ENCODE data around the gene CST5. TPM values are rescaled to one million over a fixed set of nuclear protein-coding genes. Genes with fewer than 3 reads are reported as not detected.
"Not testable (repeated sequence)": the region's sequence is repeated elsewhere in the genome, so short reads cannot be mapped to it uniquely, and the experiment has no call there.

Gene CST5
- total RNA-seq, 1 donor from 2014 or later: not detected

GRCh38 chr20:23879811-23880374, 345 bp upstream of the CST5 start:
- no peak overlapping the region for H3K4me3 Mint-ChIP-seq (ENCODE audit: unreplicated experiment)
- H3K4me1 Mint-ChIP-seq (ENCODE audit: low read depth): peaks cover 8% of the 10 kb centered on the region
- no peak for DNase-seq (ENCODE audit: low spot score)
- H3K27me3 Mint-ChIP-seq (ENCODE audit: low read depth): peaks cover 9% of the 10 kb centered on the region
- no peaks in the 10 kb centered on the region for H3K36me3 Mint-ChIP-seq (ENCODE audit: low read depth)
- H3K27ac Mint-ChIP-seq (ENCODE audit: unreplicated experiment): no peak overlapping the region
- TF ChIP-seq CTCF (IDR thresholded peaks at IDR 0.05): no peak
- H3K9me3 Mint-ChIP-seq (ENCODE audit: low read depth): no peaks in the 10 kb centered on the region

- no peak for TF ChIP-seq CTCF (IDR thresholded peaks at IDR 0.05)
- H3K4me3 Mint-ChIP-seq (ENCODE audit: unreplicated experiment): no peak overlapping the region
- no peak overlapping the region for H3K27ac Mint-ChIP-seq (ENCODE audit: unreplicated experiment)
- H3K4me1 Mint-ChIP-seq (ENCODE audit: low read depth): peaks cover 8% of the 10 kb centered on the region
- peaks cover 12% of the 10 kb centered on the region for H3K27me3 Mint-ChIP-seq (ENCODE audit: low read depth)
- no peaks in the 10 kb centered on the region for H3K9me3 Mint-ChIP-seq (ENCODE audit: low read depth)
- no peak for DNase-seq (ENCODE audit: low spot score)
- no peaks in the 10 kb centered on the region for H3K36me3 Mint-ChIP-seq (ENCODE audit: low read depth)
These were observed 761 bp downstream of the CST5 start for GRCh38 chr20:23878787-23879186.

GRCh38 chr20:23878016-23878542, 1.5 kb downstream of the CST5 start:
- not testable (repeated sequence) for H3K27ac Mint-ChIP-seq (ENCODE audit: unreplicated experiment); H3K9me3 Mint-ChIP-seq (ENCODE audit: low read depth); H3K4me1 Mint-ChIP-seq (ENCODE audit: low read depth); H3K36me3 Mint-ChIP-seq (ENCODE audit: low read depth); H3K4me3 Mint-ChIP-seq (ENCODE audit: unreplicated experiment); DNase-seq (ENCODE audit: low spot score)
- H3K27me3 Mint-ChIP-seq (ENCODE audit: low read depth): peaks cover 12% of the 10 kb centered on the region

GRCh38 chr20:23877524-23877923, 2.0 kb downstream of the CST5 start:
- Mint-ChIP-seq H3K4me3 (ENCODE audit: unreplicated experiment) (no peak overlapping the region), H3K36me3 (ENCODE audit: low read depth) (no peaks in the 10 kb centered on the region), H3K27ac (ENCODE audit: unreplicated experiment) (no peak overlapping the region), H3K27me3 (ENCODE audit: low read depth) (peaks cover 16% of the 10 kb centered on the region), H3K4me1 (ENCODE audit: low read depth) (peaks cover 8% of the 10 kb centered on the region), H3K9me3 (ENCODE audit: low read depth) (no peaks in the 10 kb centered on the region)
- no peak for TF ChIP-seq CTCF (IDR thresholded peaks at IDR 0.05)
- no peak for DNase-seq (ENCODE audit: low spot score)

GRCh38 chr20:23875606-23876237, 3.8 kb downstream of the CST5 start:
- no peak for TF ChIP-seq CTCF (IDR thresholded peaks at IDR 0.05)
- no peaks in the 10 kb centered on the region for H3K36me3 Mint-ChIP-seq (ENCODE audit: low read depth)
- no peak for DNase-seq (ENCODE audit: low spot score)
- no peaks in the 10 kb centered on the region for H3K9me3 Mint-ChIP-seq (ENCODE audit: low read depth)
- no peak overlapping the region for H3K27ac Mint-ChIP-seq (ENCODE audit: unreplicated experiment)
- no peak overlapping the region for H3K4me3 Mint-ChIP-seq (ENCODE audit: unreplicated experiment)
- H3K27me3 Mint-ChIP-seq (ENCODE audit: low read depth): peaks cover 24% of the 10 kb centered on the region
- peaks cover 8% of the 10 kb centered on the region for H3K4me1 Mint-ChIP-seq (ENCODE audit: low read depth)

GRCh38 chr20:23874747-23875146, 4.8 kb downstream of the CST5 start:
- DNase-seq (ENCODE audit: low spot score): no peak
- no peak for TF ChIP-seq CTCF (IDR thresholded peaks at IDR 0.05)
- no peaks in the 10 kb centered on the region for H3K9me3 Mint-ChIP-seq (ENCODE audit: low read depth)

More at GRCh38 chr20:23874747-23875146, 4.8 kb downstream of the CST5 start:
- no peak overlapping the region for H3K27ac Mint-ChIP-seq (ENCODE audit: unreplicated experiment)
- H3K36me3 Mint-ChIP-seq (ENCODE audit: low read depth): no peaks in the 10 kb centered on the region
- no peak overlapping the region for H3K4me3 Mint-ChIP-seq (ENCODE audit: unreplicated experiment)
- peaks cover 31% of the 10 kb centered on the region for H3K27me3 Mint-ChIP-seq (ENCODE audit: low read depth)
- H3K4me1 Mint-ChIP-seq (ENCODE audit: low read depth): no peaks in the 10 kb centered on the region
